Choroid plexus epithelial cell (primary cell): Measurements from ENCODE around the gene TTC12.

ENCODE experiments used
- DNase-seq: peaks from one replicate; pipeline ENCODE4 v3.0.0-alpha.2; 2010; ENCODE audit warnings: low read depth
- H3K4me3 ChIP-seq: 2 replicates; pipeline ENCODE4 v1.5.1; 2011; ENCODE audit warnings: low read depth, mild to moderate bottlenecking, control low read depth, low read length, moderate library complexity
- CTCF ChIP-seq: conservative IDR thresholded peaks from 2 replicates; pipeline ENCODE4 v1.5.1; 2011; ENCODE audit warnings: low read depth, mild to moderate bottlenecking, control low read depth, inconsistent platforms, low read length, moderate library complexity

Gene TTC12

GRCh38 chr11:113392236-113392921 lies 78.0 kb downstream of the TTC12 start:
- DNase-seq, result no peak
- H3K4me3 ChIP-seq, result no peak overlapping the region
- TF ChIP-seq CTCF, result no peak

GRCh38 chr11:113393501-113393985 lies 79.2 kb downstream of the TTC12 start:
- no peak for TF ChIP-seq CTCF
- H3K4me3 ChIP-seq, result no peak overlapping the region
- DNase-seq, result no peak

- H3K4me3 ChIP-seq, result no peak overlapping the region
- TF ChIP-seq CTCF, result no peak
- no peak for DNase-seq
These were observed 80.5 kb downstream of the TTC12 start for GRCh38 chr11:113394919-113395318.

- no peak for DNase-seq
- no peak for TF ChIP-seq CTCF
- no peak overlapping the region for H3K4me3 ChIP-seq
These were observed 81.5 kb downstream of the TTC12 start for GRCh38 chr11:113395782-113396336.

GRCh38 chr11:113396690-113397089 lies 82.3 kb downstream of the TTC12 start:
- no peak for DNase-seq
- no peak overlapping the region for H3K4me3 ChIP-seq
- no peak for TF ChIP-seq CTCF

GRCh38 chr11:113397212-113397611 lies 82.8 kb downstream of the TTC12 start:
- DNase-seq, result no peak
- no peak for TF ChIP-seq CTCF
- H3K4me3 ChIP-seq, result no peak overlapping the region

- no peak for DNase-seq
- H3K4me3 ChIP-seq, result no peak overlapping the region
- TF ChIP-seq CTCF, result no peak
These were observed 83.4 kb downstream of the TTC12 start for GRCh38 chr11:113397821-113398220.
